ENCODE results near the gene GMNN.
"Not testable (repeated sequence)": the region's sequence is repeated elsewhere in the genome, so short reads cannot be mapped to it uniquely, and the experiment has no call there.

Gene GMNN

GRCh38 chr6:24761851-24762250 is 12.9 kb upstream of the GMNN start:
- DNase-seq (ENCODE audit: low spot score): no peak

- DNase-seq (ENCODE audit: low spot score): no peak
Observed at GRCh38 chr6:24763578-24763977, 11.2 kb upstream of the GMNN start.

GRCh38 chr6:24764833-24765828 is 9.6 kb upstream of the GMNN start:
- not testable (repeated sequence) for DNase-seq (ENCODE audit: low spot score)

GRCh38 chr6:24765968-24766367 is 8.8 kb upstream of the GMNN start:
- not testable (repeated sequence) for DNase-seq (ENCODE audit: low spot score)

- peak; percentile 70 for DNase-seq (ENCODE audit: low spot score)
Observed at GRCh38 chr6:24766680-24767462, 7.9 kb upstream of the GMNN start.

- no peak for DNase-seq (ENCODE audit: low spot score)
Observed at GRCh38 chr6:24768361-24768760, 6.4 kb upstream of the GMNN start.

- DNase-seq (ENCODE audit: low spot score): no peak
Observed at GRCh38 chr6:24775520-24776058, 852 bp downstream of the GMNN start.

- DNase-seq (ENCODE audit: low spot score): no peak
Observed at GRCh38 chr6:24777227-24777626, 2.5 kb downstream of the GMNN start.

GRCh38 chr6:24778121-24778520 is 3.4 kb downstream of the GMNN start:
- no peak for DNase-seq (ENCODE audit: low spot score)

- no peak for DNase-seq (ENCODE audit: low spot score)
Observed at GRCh38 chr6:24778878-24779277, 4.1 kb downstream of the GMNN start.

GRCh38 chr6:24779416-24780016 is 4.8 kb downstream of the GMNN start:
- no peak for DNase-seq (ENCODE audit: low spot score)

GRCh38 chr6:24780206-24780605 is 5.5 kb downstream of the GMNN start:
- DNase-seq (ENCODE audit: low spot score): no peak

GRCh38 chr6:24788031-24788665 is 13.4 kb downstream of the GMNN start:
- no peak for DNase-seq (ENCODE audit: low spot score)

- no peak for DNase-seq (ENCODE audit: low spot score)
Observed at GRCh38 chr6:24795106-24795505, 20.4 kb downstream of the GMNN start.

GRCh38 chr6:24796616-24797290 is 22.0 kb downstream of the GMNN start:
- no peak for DNase-seq (ENCODE audit: low spot score)

- DNase-seq (ENCODE audit: low spot score): no peak
Observed at GRCh38 chr6:24797596-24798216, 23.0 kb downstream of the GMNN start.

GRCh38 chr6:24798740-24799540 is 24.2 kb downstream of the GMNN start, which contains the start of gene ARMH2:
ARMH2 (minus strand) TSS chr6:24798917; CDS start chr6:24798857, 60 bp downstream.
- DNase-seq (ENCODE audit: low spot score): no peak

GRCh38 chr6:24799541-24799915 is 24.8 kb downstream of the GMNN start:
- no peak for DNase-seq (ENCODE audit: low spot score)

- DNase-seq (ENCODE audit: low spot score): no peak
Observed at GRCh38 chr6:24802271-24803059, 27.7 kb downstream of the GMNN start.

All from COLO829 (cell line).